K562 (cell line): Measurements from ENCODE around the gene SYNPO.
A peak's percentile ranks its signal among the peaks of the same experiment; 100 is the strongest.

Source experiments
- CTCF ChIP-seq, 3 experiments: IDR thresholded peaks in 2 of 3; conservative IDR thresholded peaks in 1 of 3; 2 replicates each; pipeline ENCODE4 v1.5.1; 2011 to 2012; ENCODE audit warnings: low read length in 3 of 3, mild to moderate bottlenecking in 3 of 3, control low read depth in 2 of 3, improper control_type of control experiment in 1 of 3, inconsistent platforms in 1 of 3, low read depth in 1 of 3, mixed read lengths in 1 of 3, moderate library complexity in 1 of 3; ENCODE audit not compliant: insufficient read depth in 2 of 3
- DDX20 ChIP-seq: fragments of 450-650 bp; IDR thresholded peaks from 2 replicates; pipeline ENCODE4 v1.6.1; 2016; ENCODE audit warnings: missing genetic modification characterization, low read depth, mild to moderate bottlenecking, missing compliant biosample characterization, moderate library complexity
- HDAC2 ChIP-seq: fragments of 450-650 bp; IDR thresholded peaks from 2 replicates; pipeline ENCODE4 v1.6.1; 2016; ENCODE audit warnings: mild to moderate bottlenecking
- SMARCA4 ChIP-seq: fragments of 450-650 bp; IDR thresholded peaks from 2 replicates; pipeline ENCODE4 v1.6.1; 2016
- TFAP4 ChIP-seq: sonication (generic); formaldehyde crosslinking; IDR thresholded peaks from 2 replicates; pipeline ENCODE4 v1.8.0; 2022; ENCODE audit warnings: missing genetic modification reagents, mild to moderate bottlenecking, moderate library complexity, borderline replicate concordance

- TF ChIP-seq DDX20 (tag) (no peak), CTCF (IDR thresholded peaks at IDR 0.05 in 2 of 3, conservative IDR thresholded peaks at IDR 0.05 in 1 of 3; ENCODE audit: insufficient read depth in 2 of 3, low read depth in 1 of 3, low read length in 3 of 3) (peak; percentile 57 to 68 (median 65)), SMARCA4 (no peak), TFAP4 (CRISPR knock-in tag) (peak; percentile 70), HDAC2 (peak; percentile 16; the same call in 1 of the 2 replicates)
Observed at GRCh38 chr5:150700594-150701377, 60.3 kb downstream of the SYNPO start, which contains the start of gene RBM22.
